DOHH2 (cell line): ENCODE results near the gene POLA2.

Experiments
- EZH2phosphoT487 ChIP-seq: fragments of 200-600 bp; sonication (generic); IDR thresholded peaks from 2 replicates; pipeline ENCODE4 v1.6.1; 2017; ENCODE audit warnings: borderline replicate concordance, mild to moderate bottlenecking, antibody characterized with exemption, low read length, moderate library complexity, mixed read lengths
- TF ChIP-seq, protein P1 (sequence below): fragments of 200-600 bp; sonication (generic); IDR thresholded peaks from one replicate; pipeline ENCODE4 v1.5.1; 2014; ENCODE audit warnings: antibody characterized with exemption, mild to moderate bottlenecking, low read depth, low read length; ENCODE audit not compliant: poor library complexity, severe bottlenecking

DNA sequence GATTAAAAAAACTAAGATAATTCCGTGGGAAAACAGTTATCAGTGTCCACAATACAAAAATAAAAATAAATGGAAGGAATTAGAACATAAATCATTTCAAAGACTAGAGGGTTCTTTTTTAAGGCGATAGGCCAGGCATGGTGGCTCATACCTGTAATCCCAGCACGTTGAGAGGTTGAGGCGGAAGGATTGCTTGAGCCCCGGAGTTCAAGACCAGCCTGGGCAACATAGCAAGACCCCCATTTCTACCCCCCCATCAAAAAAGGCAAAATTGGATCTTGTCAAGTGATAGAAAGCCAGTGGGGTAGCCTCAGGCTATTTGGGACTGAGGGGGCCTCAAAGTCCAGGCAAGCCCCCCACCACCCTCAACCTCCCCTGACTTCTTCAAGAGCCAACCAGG lies 20.6 kb upstream of the POLA2 start:
- TF ChIP-seq, protein P1, sequence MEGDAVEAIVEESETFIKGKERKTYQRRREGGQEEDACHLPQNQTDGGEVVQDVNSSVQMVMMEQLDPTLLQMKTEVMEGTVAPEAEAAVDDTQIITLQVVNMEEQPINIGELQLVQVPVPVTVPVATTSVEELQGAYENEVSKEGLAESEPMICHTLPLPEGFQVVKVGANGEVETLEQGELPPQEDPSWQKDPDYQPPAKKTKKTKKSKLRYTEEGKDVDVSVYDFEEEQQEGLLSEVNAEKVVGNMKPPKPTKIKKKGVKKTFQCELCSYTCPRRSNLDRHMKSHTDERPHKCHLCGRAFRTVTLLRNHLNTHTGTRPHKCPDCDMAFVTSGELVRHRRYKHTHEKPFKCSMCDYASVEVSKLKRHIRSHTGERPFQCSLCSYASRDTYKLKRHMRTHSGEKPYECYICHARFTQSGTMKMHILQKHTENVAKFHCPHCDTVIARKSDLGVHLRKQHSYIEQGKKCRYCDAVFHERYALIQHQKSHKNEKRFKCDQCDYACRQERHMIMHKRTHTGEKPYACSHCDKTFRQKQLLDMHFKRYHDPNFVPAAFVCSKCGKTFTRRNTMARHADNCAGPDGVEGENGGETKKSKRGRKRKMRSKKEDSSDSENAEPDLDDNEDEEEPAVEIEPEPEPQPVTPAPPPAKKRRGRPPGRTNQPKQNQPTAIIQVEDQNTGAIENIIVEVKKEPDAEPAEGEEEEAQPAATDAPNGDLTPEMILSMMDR = no peak
- no peak for TF ChIP-seq EZH2phosphoT487
